Eye (tissue), 1 donor: ENCODE results near the gene SET.
"Not testable (repeated sequence)": the region's sequence is repeated elsewhere in the genome, so short reads cannot be mapped to it uniquely, and the experiment has no call there.

Experiments
- DNase-seq: peaks from one replicate; pipeline ENCODE4 v3.0.0-alpha.2; 2015

SET gene

GRCh38 chr9:128688501-128689292, at the start of gene SET:
Gene SET (plus strand): TSS chr9:128689222. CDS start chr9:128689583, 361 bp downstream.
- DNase-seq = peak; percentile 97

- DNase-seq = peak; percentile 50
Measured at GRCh38 chr9:128640603-128641002, 48.4 kb upstream of the SET start.

- DNase-seq = peak; percentile 76
Measured at GRCh38 chr9:128642675-128643245, 46.3 kb upstream of the SET start.

GRCh38 chr9:128643519-128644300, 45.3 kb upstream of the SET start:
- no peak for DNase-seq

GRCh38 chr9:128648206-128648605, 40.8 kb upstream of the SET start:
- not testable (repeated sequence) for DNase-seq

GRCh38 chr9:128651798-128652197, 37.2 kb upstream of the SET start:
- DNase-seq = no peak

- DNase-seq = no peak
Measured at GRCh38 chr9:128653908-128654307, 35.1 kb upstream of the SET start.

GRCh38 chr9:128654481-128654880, 34.5 kb upstream of the SET start:
- no peak for DNase-seq

- DNase-seq = peak; percentile 98
Measured at GRCh38 chr9:128656416-128657343, 32.3 kb upstream of the SET start, which contains the start of gene DYNC2I2. Gene DYNC2I2 (minus strand): TSS chr9:128656847. CDS start chr9:128656726, 121 bp downstream.

- no peak for DNase-seq
Measured at GRCh38 chr9:128657344-128657704, 31.7 kb upstream of the SET start.

- no peak for DNase-seq
Measured at GRCh38 chr9:128657796-128658195, 31.2 kb upstream of the SET start.

GRCh38 chr9:128666481-128666941, 22.5 kb upstream of the SET start:
- DNase-seq = not testable (repeated sequence)

- no peak for DNase-seq
Measured at GRCh38 chr9:128669786-128670185, 19.2 kb upstream of the SET start.

- DNase-seq = no peak
Measured at GRCh38 chr9:128675382-128675781, 13.6 kb upstream of the SET start.

- no peak for DNase-seq
Measured at GRCh38 chr9:128677794-128678193, 11.2 kb upstream of the SET start.

- DNase-seq = peak; percentile 65
Measured at GRCh38 chr9:128683340-128684064, 5.5 kb upstream of the SET start.

GRCh38 chr9:128684065-128684324, 5.0 kb upstream of the SET start:
- DNase-seq = no peak

GRCh38 chr9:128684325-128685199, 4.5 kb upstream of the SET start:
- DNase-seq = peak; percentile 71

- no peak for DNase-seq
Measured at GRCh38 chr9:128685636-128686489, 3.2 kb upstream of the SET start.

GRCh38 chr9:128687453-128687852, 1.6 kb upstream of the SET start:
- DNase-seq = no peak
